Left hindlimb (tissue), 1 donor: ENCODE results near the gene TPSD1.

Experiments used
- DNase-seq: peaks from one replicate; pipeline ENCODE4 v3.0.0-alpha.2; 2018

Gene TPSD1

DNA sequence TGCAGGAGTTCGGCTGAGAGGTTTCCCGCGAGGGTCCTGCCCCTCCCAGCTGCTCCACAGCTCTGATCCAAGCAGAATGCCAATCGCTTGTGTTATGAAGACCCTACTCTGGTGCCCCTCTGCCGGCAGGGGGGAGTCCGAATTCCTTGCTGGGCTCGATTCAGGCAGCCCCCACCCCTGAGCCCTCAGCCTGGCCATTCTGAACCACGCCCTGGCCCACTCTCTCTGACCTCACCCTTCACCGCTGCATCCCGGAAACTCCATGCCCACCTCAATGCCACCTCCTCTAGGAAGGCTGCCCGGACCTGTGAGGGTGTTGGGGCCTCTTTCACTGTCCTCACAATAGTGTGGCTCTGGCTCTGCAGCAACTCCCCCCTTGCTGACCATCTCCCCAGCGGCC, 45.7 kb downstream of the TPSD1 start:
- DNase-seq, result no peak

DNA sequence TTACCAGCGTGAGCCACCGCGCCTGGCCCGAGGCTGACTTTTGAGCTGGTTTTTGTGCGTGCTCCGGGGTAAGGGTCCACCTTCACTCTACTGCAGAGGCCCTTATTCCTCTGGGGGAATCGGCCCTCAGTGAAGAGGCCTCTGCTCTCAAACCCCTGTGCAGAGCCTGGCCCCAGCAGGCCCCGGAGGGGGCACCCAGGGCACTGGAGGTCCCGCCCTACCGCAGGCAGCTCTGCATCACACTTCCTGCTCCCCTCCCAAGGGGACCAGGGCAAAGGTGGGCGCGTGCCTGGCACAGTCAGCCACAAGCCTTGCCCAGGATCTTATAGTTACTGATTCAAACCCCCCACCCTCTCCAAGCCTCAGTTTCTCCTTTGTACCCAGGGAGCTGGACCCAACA, 50.0 kb downstream of the TPSD1 start:
- no peak for DNase-seq

DNA sequence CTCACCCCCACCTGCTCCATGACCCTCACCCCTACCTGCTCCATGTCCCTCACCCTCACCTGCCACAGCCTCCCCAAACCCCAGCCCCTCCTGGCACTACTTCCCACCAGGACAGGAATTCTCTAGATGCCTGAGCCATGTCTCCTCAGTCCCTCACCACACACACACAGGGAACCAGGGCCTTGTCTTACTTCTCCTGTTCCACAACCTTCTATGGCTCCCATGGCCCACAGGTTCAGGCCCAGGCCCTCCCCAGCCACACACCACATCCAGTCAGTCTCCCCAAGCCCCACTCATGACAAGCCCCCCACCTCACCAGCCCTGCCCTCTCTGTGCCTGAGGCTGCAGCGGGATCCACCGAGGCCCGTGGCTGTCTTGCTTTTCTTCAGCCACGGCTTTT, 50.5 kb downstream of the TPSD1 start:
- DNase-seq, result no peak

DNA sequence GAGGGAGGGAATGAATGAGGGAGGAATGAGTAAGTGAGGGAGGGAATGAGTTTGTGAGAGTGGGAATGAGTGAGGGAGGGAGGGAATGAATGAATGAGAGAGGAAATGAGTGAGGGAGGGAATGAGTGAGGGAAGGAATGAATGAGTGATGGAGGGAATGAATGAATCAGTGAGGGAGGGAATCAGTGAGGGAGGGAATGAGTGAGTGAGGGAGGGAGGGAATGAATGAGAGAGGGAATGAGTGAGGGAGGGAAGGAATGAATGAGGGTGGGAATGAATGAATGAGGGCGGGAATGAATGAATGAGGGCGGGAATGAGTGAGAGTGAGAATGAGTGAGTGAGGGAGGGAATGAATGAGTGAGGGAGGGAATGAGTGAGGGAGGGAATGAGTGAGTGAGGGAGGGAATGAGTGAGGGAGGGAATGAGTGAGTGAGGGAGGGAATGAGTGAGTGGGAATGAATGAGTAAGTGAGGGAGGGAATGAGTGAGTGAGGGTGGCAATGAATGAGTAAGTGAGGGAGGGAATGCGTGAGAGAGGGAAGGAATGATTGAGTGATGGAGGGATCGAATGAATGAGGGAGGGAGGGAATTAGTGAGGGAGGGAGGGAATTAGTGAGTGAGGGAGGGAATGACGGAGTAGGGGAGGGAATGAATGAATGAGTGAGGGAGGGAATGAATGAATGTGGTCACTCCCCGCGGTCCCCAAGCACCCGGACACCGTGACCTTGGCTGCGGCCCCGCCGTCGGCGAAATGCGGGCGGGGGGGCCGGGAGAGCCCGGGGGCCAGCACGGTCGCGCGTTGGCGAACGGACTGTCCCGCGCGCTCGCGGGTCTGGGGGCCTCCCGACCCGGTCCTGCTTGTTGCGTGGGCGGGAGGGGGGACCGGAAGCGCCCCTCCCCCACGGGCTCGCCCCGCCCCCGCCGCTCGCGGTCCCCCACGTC, 52.4 kb downstream of the TPSD1 start:
- no peak for DNase-seq
